ENCODE results near the gene OGFOD3. TPM values are rescaled to one million over a fixed set of nuclear protein-coding genes. Genes with fewer than 3 reads are reported as not detected.
A peak's percentile ranks its signal among the peaks of the same experiment; 100 is the strongest.
"Not testable (repeated sequence)": the region's sequence is repeated elsewhere in the genome, so short reads cannot be mapped to it uniquely, and the experiment has no call there.

Gene OGFOD3
- total and polyA plus RNA-seq, 9 donors: 17.2 to 25.9 (median 23.2) TPM

- H3K9me3 ChIP-seq (replicated peaks; ENCODE audit: control insufficient read depth, low read depth, low read length): no peaks in the 10 kb centered on the region
- peak overlapping the region; percentile 84 for H3K4me3 ChIP-seq (ENCODE audit: low read length)
- H3K27me3 ChIP-seq (ENCODE audit: control insufficient read depth, insufficient read depth, low read length): no peaks in the 10 kb centered on the region
- WGBS (ENCODE audit: insufficient coverage): under 1% methylated on average over 62 of the region's 62 CpGs
- H3K4me1 ChIP-seq (ENCODE audit: control insufficient read depth, insufficient read depth, low read length): peaks cover 21% of the 10 kb centered on the region
- peak overlapping the region; percentile 77 for H3K27ac ChIP-seq (ENCODE audit: low read length)
- no peak for DNase-seq
- H3K36me3 ChIP-seq (ENCODE audit: control insufficient read depth, insufficient read depth, low read length): peaks cover 37% of the 10 kb centered on the region
Measured at GRCh38 chr17:82458885-82459424, 40.6 kb upstream of the OGFOD3 start.

- Histone ChIP-seq H3K36me3 (ENCODE audit: control insufficient read depth, insufficient read depth, low read length) (peaks cover 32% of the 10 kb centered on the region), H3K4me1 (ENCODE audit: control insufficient read depth, insufficient read depth, low read length) (peaks cover 18% of the 10 kb centered on the region), H3K4me3 (ENCODE audit: low read length) (peak within 1 kb of the TSS; percentile 84), H3K9me3 (replicated peaks; ENCODE audit: control insufficient read depth, low read depth, low read length) (no peaks in the 10 kb centered on the region), H3K27ac (ENCODE audit: low read length) (peak within 1 kb of the TSS; percentile 99), H3K27me3 (ENCODE audit: control insufficient read depth, insufficient read depth, low read length) (no peaks in the 10 kb centered on the region)
- WGBS (ENCODE audit: insufficient coverage): under 1% methylated on average over 85 of the region's 85 CpGs
- peak; percentile 100 for DNase-seq
Measured at GRCh38 chr17:82458179-82458884, 39.9 kb upstream of the OGFOD3 start, which contains the start of gene NARF. TSS of gene NARF (plus strand) at chr17:82458741. CDS start at chr17:82458804, 63 bp downstream.

GRCh38 chr17:82457929-82458178 is 39.5 kb upstream of the OGFOD3 start:
- DNase-seq: no peak
- peak overlapping the region; percentile 84 for H3K4me3 ChIP-seq (ENCODE audit: low read length)
- peaks cover 27% of the 10 kb centered on the region for H3K36me3 ChIP-seq (ENCODE audit: control insufficient read depth, insufficient read depth, low read length)
- WGBS (ENCODE audit: insufficient coverage): under 1% methylated on average over 7 of the region's 8 CpGs
- peak overlapping the region; percentile 99 for H3K27ac ChIP-seq (ENCODE audit: low read length)
- H3K4me1 ChIP-seq (ENCODE audit: control insufficient read depth, insufficient read depth, low read length): peaks cover 18% of the 10 kb centered on the region
- no peaks in the 10 kb centered on the region for H3K9me3 ChIP-seq (replicated peaks; ENCODE audit: control insufficient read depth, low read depth, low read length)
- no peaks in the 10 kb centered on the region for H3K27me3 ChIP-seq (ENCODE audit: control insufficient read depth, insufficient read depth, low read length)

- peak; percentile 60 for DNase-seq
- peak overlapping the region; percentile 84 for H3K4me3 ChIP-seq (ENCODE audit: low read length)
- peaks cover 18% of the 10 kb centered on the region for H3K4me1 ChIP-seq (ENCODE audit: control insufficient read depth, insufficient read depth, low read length)
- H3K27me3 ChIP-seq (ENCODE audit: control insufficient read depth, insufficient read depth, low read length): no peaks in the 10 kb centered on the region
- H3K9me3 ChIP-seq (replicated peaks; ENCODE audit: control insufficient read depth, low read depth, low read length): no peaks in the 10 kb centered on the region
- H3K36me3 ChIP-seq (ENCODE audit: control insufficient read depth, insufficient read depth, low read length): peaks cover 21% of the 10 kb centered on the region
- peak overlapping the region; percentile 99 for H3K27ac ChIP-seq (ENCODE audit: low read length)
- 58% methylated on average over 2 of the region's 10 CpGs for WGBS (ENCODE audit: insufficient coverage)
Measured at GRCh38 chr17:82457073-82457928, 38.9 kb upstream of the OGFOD3 start.

- peaks cover 27% of the 10 kb centered on the region for H3K4me1 ChIP-seq (ENCODE audit: control insufficient read depth, insufficient read depth, low read length)
- not testable (repeated sequence) for H3K27ac ChIP-seq (ENCODE audit: low read length); DNase-seq; H3K4me3 ChIP-seq (ENCODE audit: low read length); H3K27me3 ChIP-seq (ENCODE audit: control insufficient read depth, insufficient read depth, low read length); H3K36me3 ChIP-seq (ENCODE audit: control insufficient read depth, insufficient read depth, low read length); H3K9me3 ChIP-seq (replicated peaks; ENCODE audit: control insufficient read depth, low read depth, low read length)
- 95% methylated on average over 14 of the region's 21 CpGs for WGBS (ENCODE audit: insufficient coverage)
Measured at GRCh38 chr17:82453706-82454105, 35.3 kb upstream of the OGFOD3 start.

GRCh38 chr17:82453151-82453550 is 34.8 kb upstream of the OGFOD3 start:
- WGBS (ENCODE audit: insufficient coverage): 100% methylated on average over 1 of the region's 7 CpGs
- DNase-seq: not testable (repeated sequence)

GRCh38 chr17:82452162-82452561 is 33.8 kb upstream of the OGFOD3 start:
- peaks cover 21% of the 10 kb centered on the region for H3K4me1 ChIP-seq (ENCODE audit: control insufficient read depth, insufficient read depth, low read length)
- no peak overlapping the region for H3K4me3 ChIP-seq (ENCODE audit: low read length)
- DNase-seq: no peak
- no peak overlapping the region for H3K27ac ChIP-seq (ENCODE audit: low read length)
- peaks cover 7% of the 10 kb centered on the region for H3K36me3 ChIP-seq (ENCODE audit: control insufficient read depth, insufficient read depth, low read length)
- H3K9me3 ChIP-seq (replicated peaks; ENCODE audit: control insufficient read depth, low read depth, low read length): no peaks in the 10 kb centered on the region
- H3K27me3 ChIP-seq (ENCODE audit: control insufficient read depth, insufficient read depth, low read length): no peaks in the 10 kb centered on the region
- 100% methylated on average over 3 of the region's 3 CpGs for WGBS (ENCODE audit: insufficient coverage)

More at GRCh38 chr17:82453151-82453550, 34.8 kb upstream of the OGFOD3 start:
- peaks cover 27% of the 10 kb centered on the region for H3K4me1 ChIP-seq (ENCODE audit: control insufficient read depth, insufficient read depth, low read length)
- not testable (repeated sequence) for H3K4me3 ChIP-seq (ENCODE audit: low read length); H3K27me3 ChIP-seq (ENCODE audit: control insufficient read depth, insufficient read depth, low read length); H3K36me3 ChIP-seq (ENCODE audit: control insufficient read depth, insufficient read depth, low read length); H3K9me3 ChIP-seq (replicated peaks; ENCODE audit: control insufficient read depth, low read depth, low read length); H3K27ac ChIP-seq (ENCODE audit: low read length)

GRCh38 chr17:82450357-82451106 is 32.1 kb upstream of the OGFOD3 start, which contains the start of gene CYBC1:
TSS of gene CYBC1 (minus strand) at chr17:82450752. CDS start at chr17:82449254, 1,498 bp downstream.
- H3K27me3 ChIP-seq (ENCODE audit: control insufficient read depth, insufficient read depth, low read length): no peaks in the 10 kb centered on the region
- H3K4me1 ChIP-seq (ENCODE audit: control insufficient read depth, insufficient read depth, low read length): peaks cover 20% of the 10 kb centered on the region
- H3K27ac ChIP-seq (ENCODE audit: low read length): peak within 1 kb of the TSS; percentile 97
- H3K9me3 ChIP-seq (replicated peaks; ENCODE audit: control insufficient read depth, low read depth, low read length): no peaks in the 10 kb centered on the region
- peak; percentile 97 for DNase-seq
- H3K36me3 ChIP-seq (ENCODE audit: control insufficient read depth, insufficient read depth, low read length): peaks cover 16% of the 10 kb centered on the region
- under 1% methylated on average over 83 of the region's 91 CpGs for WGBS (ENCODE audit: insufficient coverage)
- peak within 1 kb of the TSS; percentile 81 for H3K4me3 ChIP-seq (ENCODE audit: low read length)

- DNase-seq: no peak
- WGBS (ENCODE audit: insufficient coverage): 0% methylated on average over 2 of the region's 18 CpGs
- Histone ChIP-seq H3K9me3 (replicated peaks; ENCODE audit: control insufficient read depth, low read depth, low read length) (no peaks in the 10 kb centered on the region), H3K4me1 (ENCODE audit: control insufficient read depth, insufficient read depth, low read length) (peaks cover 21% of the 10 kb centered on the region), H3K36me3 (ENCODE audit: control insufficient read depth, insufficient read depth, low read length) (peaks cover 22% of the 10 kb centered on the region), H3K4me3 (ENCODE audit: low read length) (peak overlapping the region; percentile 81), H3K27me3 (ENCODE audit: control insufficient read depth, insufficient read depth, low read length) (no peaks in the 10 kb centered on the region), H3K27ac (ENCODE audit: low read length) (peak overlapping the region; percentile 89)
Measured at GRCh38 chr17:82449883-82450356, 31.5 kb upstream of the OGFOD3 start.
